Breast epithelium (tissue), 3 donors: ENCODE measurements around the gene CDIPT.

Experiments used
- CTCF ChIP-seq, 3 donors: fragments of 450-650 bp; IDR thresholded peaks; one replicate each; pipeline ENCODE4 v1.5.1; 2016 to 2017; ENCODE audit warnings: antibody characterized with exemption in 3 of 3, mild to moderate bottlenecking in 3 of 3, moderate library complexity in 3 of 3
- POLR2A ChIP-seq: fragments of 450-650 bp; IDR thresholded peaks from one replicate; pipeline ENCODE4 v1.6.1; 2016; ENCODE audit warnings: antibody characterized with exemption, mild to moderate bottlenecking, moderate library complexity
- POLR2AphosphoS5 ChIP-seq, 3 donors: sonication (generic); formaldehyde crosslinking; IDR thresholded peaks; one replicate each; pipeline ENCODE4 v1.6.1; 2017; ENCODE audit warnings: antibody characterized with exemption in 3 of 3

- TF ChIP-seq CTCF (IDR thresholded peaks at IDR 0.05) (no peak), POLR2A (no peak), POLR2AphosphoS5 (IDR thresholded peaks at IDR 0.05) (no peak)
Measured at GRCh38 chr16:29836623-29837022, 26.4 kb downstream of the CDIPT start.
